NK-92 (cell line): ENCODE results near the gene IL17C.

ENCODE experiments used
- DNase-seq: peaks from one replicate; lab custom pipeline; 2025; ENCODE audit not compliant: unreplicated experiment; lab: John Stamatoyannopoulos, UW

Gene IL17C

GRCh38 chr16:88638323-88639230 is at the start of gene IL17C:
Gene IL17C, plus strand, starts transcription at chr16:88638572. Its CDS starts 70 bp downstream, at chr16:88638642.
- DNase-seq, result no peak

GRCh38 chr16:88588754-88589153 is 49.6 kb upstream of the IL17C start:
- no peak for DNase-seq

- DNase-seq, result no peak
These were observed 48.9 kb upstream of the IL17C start for GRCh38 chr16:88589441-88589840.

- DNase-seq, result no peak
These were observed 46.8 kb upstream of the IL17C start for GRCh38 chr16:88591577-88592021.

- no peak for DNase-seq
These were observed 45.3 kb upstream of the IL17C start for GRCh38 chr16:88593061-88593460.

- no peak for DNase-seq
These were observed 44.9 kb upstream of the IL17C start for GRCh38 chr16:88593489-88593888.

- DNase-seq, result no peak
These were observed 44.5 kb upstream of the IL17C start for GRCh38 chr16:88593910-88594309.

GRCh38 chr16:88595101-88595500 is 43.3 kb upstream of the IL17C start:
- no peak for DNase-seq

- no peak for DNase-seq
These were observed 42.5 kb upstream of the IL17C start for GRCh38 chr16:88595921-88596320.

GRCh38 chr16:88596483-88596882 is 41.9 kb upstream of the IL17C start:
- DNase-seq, result no peak

- no peak for DNase-seq
These were observed 40.4 kb upstream of the IL17C start for GRCh38 chr16:88597856-88598491.

- DNase-seq, result no peak
These were observed 39.2 kb upstream of the IL17C start for GRCh38 chr16:88599092-88599733.

- DNase-seq, result no peak
These were observed 38.4 kb upstream of the IL17C start for GRCh38 chr16:88599825-88600538.

GRCh38 chr16:88600539-88600896 is 37.9 kb upstream of the IL17C start:
- no peak for DNase-seq

- no peak for DNase-seq
These were observed 36.9 kb upstream of the IL17C start for GRCh38 chr16:88601313-88602036.

GRCh38 chr16:88602091-88602490 is 36.3 kb upstream of the IL17C start:
- no peak for DNase-seq

- no peak for DNase-seq
These were observed 32.9 kb upstream of the IL17C start for GRCh38 chr16:88605186-88606147.

GRCh38 chr16:88606148-88606757 is 32.1 kb upstream of the IL17C start:
- DNase-seq, result no peak

- DNase-seq, result no peak
These were observed 30.3 kb upstream of the IL17C start for GRCh38 chr16:88608076-88608475.
